ENCODE data around the gene PLEKHF1.
"Not testable (repeated sequence)": the region's sequence is repeated elsewhere in the genome, so short reads cannot be mapped to it uniquely, and the experiment has no call there.

PLEKHF1 gene

DNA sequence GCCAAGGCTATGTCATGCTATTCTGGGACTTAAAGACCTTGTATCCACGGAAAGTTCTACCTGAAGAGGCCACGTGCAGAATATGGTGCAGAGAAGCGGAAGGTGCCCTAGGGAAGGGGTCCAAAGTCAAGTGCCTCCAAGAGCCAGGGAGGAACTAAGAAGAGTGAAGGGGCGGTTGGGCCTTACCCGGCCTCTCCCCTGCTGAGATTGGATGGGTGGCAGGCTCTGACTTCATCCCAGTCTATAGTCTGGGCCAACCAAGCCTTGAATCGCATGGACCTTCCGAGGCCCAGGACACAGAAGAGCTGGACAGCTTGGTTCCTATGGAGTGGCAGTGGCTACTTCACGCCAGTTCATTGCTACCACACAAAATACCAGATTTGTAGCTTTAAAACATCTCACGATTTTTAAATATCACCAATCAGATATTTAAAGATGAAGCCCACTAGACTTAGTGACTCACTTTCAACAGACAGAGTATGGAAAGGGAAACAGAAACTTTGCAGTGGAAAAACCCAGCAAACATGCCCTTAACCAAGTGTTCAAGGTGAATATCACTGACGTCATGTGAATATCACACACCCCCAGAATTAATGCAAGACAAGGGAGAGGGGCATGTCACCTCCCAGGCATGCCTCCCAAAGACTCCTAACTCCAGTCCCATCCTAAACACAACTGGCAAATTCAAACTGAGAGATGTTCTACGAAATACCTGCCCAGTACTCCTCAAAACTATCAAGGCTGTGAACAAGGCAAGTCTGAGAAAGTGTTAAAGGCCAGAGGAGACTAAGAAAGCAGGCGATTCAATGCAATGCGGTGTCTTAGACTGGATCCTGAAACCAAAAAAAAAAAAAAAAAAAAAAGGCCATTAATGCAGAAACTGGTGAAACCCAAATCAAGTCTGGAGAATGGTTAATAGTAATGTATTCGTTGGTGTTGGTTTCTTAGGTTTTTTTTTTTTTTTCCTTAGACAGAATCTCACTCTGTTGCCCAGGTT lies 39.6 kb downstream of the PLEKHF1 start:
- FAIRE-seq: no peak

DNA sequence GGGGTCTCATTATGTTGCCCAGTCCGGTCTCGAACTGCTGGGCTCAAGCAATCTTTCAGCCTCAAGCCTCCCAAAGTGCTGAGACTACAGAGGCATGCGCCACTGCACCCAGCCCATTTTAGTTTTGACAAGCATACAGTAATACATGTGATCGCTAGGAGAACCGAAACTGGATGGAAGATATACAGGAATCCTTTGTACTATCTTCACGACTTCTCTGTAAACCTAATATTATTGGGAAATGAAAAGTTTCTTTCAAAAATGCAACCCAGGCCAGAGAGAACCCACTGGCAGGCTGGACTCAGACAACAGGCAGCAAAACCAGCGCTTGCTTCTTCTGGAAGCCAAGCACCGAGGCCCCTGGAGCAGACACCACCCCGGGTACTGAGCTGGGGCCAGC lies 40.4 kb downstream of the PLEKHF1 start:
- no peak for FAIRE-seq

DNA sequence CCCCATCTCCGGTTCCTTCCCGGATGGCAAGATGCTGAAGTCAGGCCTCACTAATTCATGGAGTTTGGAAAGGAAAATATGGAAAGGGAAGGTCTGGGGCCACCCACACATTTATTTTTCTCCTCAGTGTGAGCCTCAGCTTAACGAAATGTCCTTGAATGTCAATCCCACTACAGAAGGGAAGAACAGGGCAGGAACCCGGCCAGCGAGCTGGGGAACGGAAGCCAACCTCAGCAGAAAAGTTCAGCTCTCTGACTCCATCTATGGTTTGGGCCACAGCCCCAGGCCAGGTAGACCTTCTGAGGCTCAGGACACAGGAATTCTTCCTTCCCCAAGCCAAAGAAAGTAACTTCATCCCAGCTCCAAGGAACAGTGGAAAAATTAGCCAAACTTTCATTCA lies 41.4 kb downstream of the PLEKHF1 start:
- no peak for FAIRE-seq

DNA sequence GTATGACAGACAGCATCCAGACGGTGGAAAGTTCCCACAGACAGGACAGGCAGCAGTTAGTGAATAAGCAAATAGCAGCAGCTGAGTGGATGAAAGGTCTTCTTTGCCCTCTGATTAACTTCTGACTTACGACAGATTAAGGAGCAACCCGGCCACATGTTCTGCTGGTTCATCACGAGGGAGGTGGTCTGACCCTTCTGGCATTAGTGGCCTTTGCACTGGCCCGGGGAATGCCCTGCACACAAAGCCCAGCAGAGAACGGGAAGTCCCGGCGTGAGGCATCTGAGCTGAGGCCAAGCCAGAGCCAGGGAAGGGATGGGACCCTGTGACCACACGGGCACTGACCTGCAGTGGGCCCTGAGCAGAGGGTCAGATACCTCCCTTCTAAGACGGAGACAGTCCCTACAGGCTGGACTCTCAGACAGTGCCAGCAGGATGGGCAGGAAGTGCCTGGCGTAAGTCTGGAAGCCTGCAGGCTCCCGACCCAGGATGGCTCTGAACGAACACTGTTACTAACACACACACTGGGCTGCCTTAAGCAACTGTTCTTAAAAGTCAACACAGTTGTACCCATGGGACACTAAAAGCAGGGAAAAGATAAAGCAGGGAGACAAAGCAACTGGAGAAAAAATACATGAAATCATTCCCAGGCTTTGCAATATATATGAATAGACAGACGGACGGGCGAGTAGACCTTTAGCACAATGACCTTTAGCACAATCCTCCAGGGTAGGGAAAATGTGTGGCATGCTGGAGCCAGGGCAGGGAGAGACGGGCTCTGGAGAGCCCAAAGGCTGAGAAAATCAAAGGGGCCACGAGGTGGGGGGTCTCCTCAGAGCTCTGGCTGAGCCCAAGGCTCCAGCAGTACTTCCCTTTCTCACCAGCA lies 43.5 kb downstream of the PLEKHF1 start:
- FAIRE-seq: no peak

DNA sequence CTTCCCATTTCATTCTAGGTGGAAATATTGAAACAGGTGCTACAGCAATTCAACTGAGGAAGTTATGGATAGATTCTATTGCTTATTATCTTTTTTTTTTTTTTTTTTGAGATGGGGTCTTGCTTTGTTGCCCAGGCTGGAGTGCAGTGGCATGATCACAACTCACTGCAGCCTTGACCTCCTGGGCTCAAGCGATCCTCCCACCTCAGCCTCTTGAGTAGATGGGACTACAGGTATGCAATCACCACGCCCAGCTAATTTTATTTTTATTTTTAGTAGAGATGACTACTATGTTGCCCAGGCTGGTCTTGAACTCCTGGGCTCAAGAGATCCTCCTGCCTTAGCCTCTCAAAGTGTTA lies 44.2 kb downstream of the PLEKHF1 start:
- not testable (repeated sequence) for FAIRE-seq

DNA sequence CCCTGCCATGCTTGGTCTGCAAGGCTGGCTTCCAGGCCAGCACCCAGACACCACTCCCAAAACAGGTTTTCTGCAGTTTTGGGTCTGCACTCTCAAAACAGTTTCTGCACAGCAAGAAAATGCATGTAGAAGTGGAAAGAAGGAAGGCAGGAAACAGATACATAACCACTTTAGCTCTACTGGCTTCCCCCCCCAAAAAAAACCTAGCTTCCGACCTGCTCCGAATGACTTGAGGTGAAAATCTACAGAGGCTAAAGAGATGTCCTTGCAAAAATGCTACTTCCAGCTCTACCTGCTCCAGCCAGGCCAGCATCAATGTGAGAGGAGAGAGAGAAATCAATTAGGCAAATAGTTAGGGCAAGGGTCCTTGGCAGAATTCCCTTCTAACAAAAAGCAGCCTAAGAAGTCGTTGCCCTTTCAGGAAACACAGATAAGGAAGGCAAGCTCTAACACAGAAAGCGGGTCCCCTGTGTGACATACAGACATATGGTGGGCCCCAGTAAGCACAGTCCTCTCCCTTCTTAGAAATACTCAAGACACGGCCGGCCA lies 46.4 kb downstream of the PLEKHF1 start:
- FAIRE-seq: no peak

DNA sequence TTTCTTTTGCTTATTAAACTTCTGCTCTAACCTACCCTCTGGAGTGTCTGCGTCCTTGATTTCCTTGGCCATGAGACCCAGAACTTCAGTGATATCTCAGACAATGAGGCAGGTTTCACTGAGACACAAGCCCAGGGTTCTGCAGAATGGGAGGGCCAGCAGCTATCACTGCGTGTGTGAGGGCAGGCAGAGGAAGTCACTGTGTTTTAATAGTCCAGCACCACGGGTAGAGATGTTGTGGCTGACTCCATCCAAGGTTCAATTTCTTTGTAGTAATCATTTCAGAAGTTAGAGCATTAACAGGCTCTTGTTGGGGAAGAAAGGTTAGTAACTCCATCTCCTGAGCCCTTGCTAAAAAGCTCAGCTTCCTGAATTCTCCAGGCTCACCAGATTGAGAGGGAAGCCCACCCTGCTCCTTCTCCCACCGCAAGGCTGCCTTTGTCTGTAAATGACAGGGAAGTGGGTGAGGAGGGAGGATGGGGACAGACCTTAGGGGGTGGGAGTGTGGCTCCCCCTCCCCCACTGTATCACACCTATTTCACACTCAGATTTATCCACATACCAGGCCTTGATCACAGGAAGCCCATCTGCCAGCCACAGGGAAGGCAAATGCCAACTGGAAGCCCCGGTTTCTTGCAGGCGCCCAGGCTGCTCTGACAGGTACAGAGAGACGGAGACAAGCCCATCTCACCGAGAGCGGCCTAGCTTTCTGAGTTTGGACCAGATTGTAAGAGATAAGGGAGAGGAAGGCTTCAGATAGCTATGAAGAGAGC lies 47.7 kb downstream of the PLEKHF1 start:
- FAIRE-seq: no peak

DNA sequence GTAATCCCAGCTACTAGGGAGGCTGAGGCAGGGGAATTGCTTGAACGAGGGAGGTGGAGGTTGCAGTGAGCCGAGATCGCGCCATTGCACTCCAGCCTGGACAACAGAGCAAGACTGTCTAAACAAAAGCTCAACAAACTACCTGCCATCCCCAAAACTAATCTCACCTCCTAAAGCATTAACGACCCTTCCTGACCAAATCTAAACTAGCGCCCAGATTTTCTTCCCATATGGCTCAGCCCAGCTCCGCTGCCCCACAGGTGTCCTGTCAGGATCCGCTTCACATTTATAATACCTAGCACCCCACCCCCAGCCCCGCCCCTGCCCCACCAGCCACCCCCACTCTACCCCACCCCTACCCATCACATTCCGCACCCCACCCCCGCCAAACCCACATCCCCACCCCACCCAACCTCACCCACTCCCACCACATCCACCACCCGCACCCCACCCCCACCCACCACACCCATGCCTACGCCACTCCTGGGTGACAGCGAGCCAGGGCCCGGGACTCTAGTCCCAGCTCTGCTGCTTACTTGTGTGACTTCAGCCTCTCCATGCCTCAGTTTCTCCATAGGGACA lies 49.2 kb downstream of the PLEKHF1 start:
- FAIRE-seq: no peak

DNA sequence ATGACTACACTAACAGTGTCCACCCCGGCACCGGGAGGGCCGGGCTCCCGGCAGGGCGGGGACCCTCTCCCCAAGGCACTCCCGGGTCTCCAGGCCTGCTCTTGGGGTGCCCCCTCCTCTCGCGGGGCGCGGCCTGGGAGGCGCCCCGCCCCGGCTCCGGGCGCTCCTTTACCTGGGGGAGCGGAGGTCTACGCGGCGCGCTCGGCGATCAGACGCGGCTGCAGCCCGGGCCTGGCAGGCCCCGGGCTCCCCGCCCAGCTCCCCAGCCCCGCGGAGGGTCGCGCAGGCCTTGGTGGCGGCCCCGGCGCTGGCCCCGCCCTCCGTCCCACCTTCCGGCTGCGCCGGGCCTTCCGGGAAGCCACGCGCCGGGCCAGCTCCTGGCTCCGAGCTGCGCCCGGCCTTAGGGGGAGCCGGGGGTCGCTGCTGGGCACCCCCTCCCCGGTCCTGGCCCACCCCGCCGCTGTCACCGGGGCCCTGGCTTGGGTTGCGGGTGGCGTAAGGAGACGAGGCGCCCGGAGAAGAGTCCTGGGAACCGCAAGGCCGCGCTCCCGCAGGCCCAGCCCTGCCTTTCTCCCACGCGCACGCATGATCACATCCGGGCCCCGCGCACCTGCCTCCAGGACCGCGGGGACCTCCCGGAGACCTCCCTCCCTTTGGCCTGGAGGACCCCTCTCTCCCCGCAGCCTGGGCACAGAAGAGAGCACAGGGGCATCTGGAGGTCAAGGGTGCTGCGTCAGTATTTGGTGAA lies 49.9 kb downstream of the PLEKHF1 start, which contains the start of gene C19orf12:
Gene C19orf12 (minus strand): TSS at position 309 of the 748 bp plus-strand sequence. CDS start 6,848 bp downstream, outside the sequence.
- FAIRE-seq: no peak

DNA sequence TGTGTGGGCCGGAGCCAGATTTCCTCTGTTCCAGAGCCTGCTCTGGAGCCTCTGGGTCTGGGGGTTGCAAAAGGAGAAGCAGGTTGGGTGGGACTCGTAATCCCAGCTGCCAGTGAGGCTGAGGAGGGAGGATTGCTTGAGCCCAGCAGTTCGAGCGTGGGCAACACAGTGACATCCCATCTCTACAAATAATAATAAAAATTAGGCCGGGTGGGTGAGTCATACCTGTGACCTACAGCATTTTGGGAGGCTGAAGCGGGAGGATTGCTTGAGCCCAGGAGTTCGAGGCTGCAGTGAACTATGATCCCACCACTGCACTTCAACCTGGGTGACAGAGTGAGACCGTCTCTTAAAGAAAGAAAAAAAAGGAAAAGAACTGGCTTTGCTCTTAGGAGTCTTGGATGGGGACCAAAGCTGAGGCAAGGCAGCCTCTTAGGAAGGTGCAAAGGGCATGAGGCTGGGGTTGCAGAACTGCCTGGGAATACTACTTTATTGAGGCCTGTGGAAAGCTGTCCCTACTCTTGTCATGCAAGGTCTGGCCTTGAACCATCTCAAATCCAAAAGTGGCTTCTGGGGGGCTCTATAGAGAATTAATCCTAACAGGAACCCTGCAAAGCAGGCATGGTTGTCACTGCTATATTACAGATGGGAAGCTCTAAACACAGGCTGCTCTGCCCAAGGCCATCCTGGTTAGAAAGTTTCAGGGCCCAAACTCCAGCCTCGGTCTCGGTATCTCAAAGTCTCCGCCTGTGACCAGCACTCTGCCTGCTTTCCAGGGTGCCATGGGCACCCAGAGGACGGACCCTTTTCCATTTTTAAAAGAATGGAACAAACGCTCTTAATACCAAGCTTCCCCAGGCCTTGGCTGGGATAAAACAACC lies 50.7 kb downstream of the PLEKHF1 start:
- no peak for FAIRE-seq

DNA sequence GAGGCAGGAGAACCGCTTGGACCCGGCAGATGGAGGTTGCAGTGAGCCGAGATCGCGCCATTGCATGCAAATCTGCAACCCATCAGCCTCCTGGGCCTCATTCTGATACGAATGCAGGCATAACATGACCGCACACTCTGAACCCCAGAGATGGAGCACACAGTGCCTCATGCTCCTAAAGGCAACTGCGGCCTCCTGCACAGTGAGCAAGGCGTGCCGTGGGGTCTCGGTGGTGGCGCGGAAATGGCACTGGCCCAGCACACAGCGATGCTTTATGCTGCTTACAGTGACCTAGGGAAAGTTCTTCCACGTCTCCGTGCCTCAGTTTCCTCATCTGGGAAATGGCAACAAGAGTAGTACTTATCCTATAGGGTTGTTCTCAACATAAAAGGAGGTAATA lies 51.8 kb downstream of the PLEKHF1 start:
- FAIRE-seq: no peak

DNA sequence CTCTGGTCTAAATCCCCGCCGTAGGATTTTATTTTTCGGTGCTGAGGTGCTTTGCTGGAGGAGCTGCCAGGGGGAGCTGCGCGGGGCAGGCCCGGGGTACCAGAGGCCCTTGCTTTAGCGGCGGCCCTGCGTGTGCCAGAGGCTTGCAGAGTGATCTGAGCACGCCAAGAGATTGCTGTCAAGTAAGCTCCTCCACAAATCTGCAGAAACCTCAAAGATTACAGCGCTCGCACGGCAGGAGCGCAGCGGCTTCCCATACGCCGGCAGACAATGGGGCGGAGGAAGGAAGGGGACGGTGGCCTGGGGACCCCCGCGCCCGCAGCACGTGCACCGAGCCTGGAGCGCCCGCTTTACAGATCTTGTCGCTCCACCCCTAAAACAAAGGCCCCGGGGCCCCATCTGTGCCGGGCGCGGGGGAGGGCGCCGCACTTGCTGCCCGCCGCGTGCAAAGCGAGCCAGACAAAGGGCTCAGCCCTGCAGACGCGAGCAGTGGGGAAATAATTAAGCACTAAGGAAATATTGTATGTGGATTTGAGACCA lies 58.9 kb downstream of the PLEKHF1 start:
- FAIRE-seq: no peak

DNA sequence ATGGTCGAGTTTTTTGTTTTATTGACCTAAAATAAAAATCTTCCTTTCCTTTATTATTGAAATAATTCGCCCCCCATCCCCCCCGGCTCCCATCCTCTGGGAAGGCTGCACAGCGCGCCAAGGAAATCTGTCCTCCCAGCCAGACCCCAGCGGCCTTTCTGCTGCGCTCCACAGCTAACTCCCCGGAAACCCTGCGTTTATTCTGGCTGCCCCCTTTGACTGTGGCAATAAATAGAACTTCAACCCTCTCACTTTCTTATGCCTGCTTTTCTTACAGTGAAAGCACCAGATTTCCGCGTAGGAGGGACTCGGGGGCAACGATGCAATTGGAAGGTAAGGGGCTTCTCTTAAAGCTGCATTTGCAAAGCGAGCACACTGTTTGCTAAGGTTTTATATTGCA lies 59.5 kb downstream of the PLEKHF1 start:
- no peak for FAIRE-seq

All from islet of Langerhans (tissue), 1 donor.